Left hindlimb (tissue), 1 donor: ENCODE results near the gene TEX11.

ENCODE experiments used
- DNase-seq: peaks from one replicate; pipeline ENCODE4 v3.0.0-alpha.2; 2018

TEX11 gene

DNA sequence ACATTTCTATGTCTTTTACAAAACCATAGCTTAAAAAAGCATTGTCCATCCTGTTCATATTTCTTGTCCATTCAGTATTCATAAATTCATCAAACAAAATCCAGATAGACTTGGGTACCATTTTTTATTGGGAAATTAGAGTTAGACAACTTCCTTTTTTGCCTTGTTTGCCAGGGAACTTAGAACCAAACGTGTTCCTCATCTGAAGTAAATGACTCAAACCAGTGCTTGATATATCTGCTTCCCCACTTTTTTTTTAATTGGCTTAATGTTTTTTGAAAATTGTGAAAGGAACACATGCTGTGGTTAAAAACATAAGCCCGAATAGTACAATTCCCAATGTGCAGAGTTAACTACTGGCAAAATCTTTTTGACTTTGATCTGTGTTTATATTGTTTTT, 419.7 kb downstream of the TEX11 start:
- no peak for DNase-seq

GRCh38 chrX:70485466-70485865, 423.0 kb downstream of the TEX11 start:
- no peak for DNase-seq

DNA sequence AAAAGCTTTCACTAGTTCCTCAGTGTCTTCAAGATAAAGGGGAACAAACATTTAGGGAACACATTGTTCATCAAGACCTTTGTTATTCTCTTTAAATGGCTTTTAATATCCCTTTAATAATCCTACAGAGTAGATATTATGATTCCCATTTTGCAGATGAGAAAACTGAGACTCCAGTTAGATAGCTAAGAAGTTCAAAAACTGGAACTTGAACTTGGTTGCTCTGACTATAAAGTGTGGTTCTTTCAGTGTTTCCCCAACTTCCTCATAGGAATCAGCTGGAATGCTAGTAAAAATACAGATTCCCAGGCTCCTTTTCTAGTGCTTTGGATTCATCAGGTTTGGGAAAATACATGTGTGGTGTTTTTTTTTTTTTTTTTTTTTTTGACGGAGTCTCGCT, 426.2 kb downstream of the TEX11 start:
- no peak for DNase-seq

- DNase-seq = no peak
These were observed 426.8 kb downstream of the TEX11 start for GRCh38 chrX:70481471-70482270.

GRCh38 chrX:70480660-70481018, 427.9 kb downstream of the TEX11 start:
- no peak for DNase-seq

GRCh38 chrX:70479922-70480659, 428.4 kb downstream of the TEX11 start:
- DNase-seq = no peak

- no peak for DNase-seq
These were observed 429.1 kb downstream of the TEX11 start for GRCh38 chrX:70479247-70479921.
